IPS-18a (cell line): Measurements from ENCODE around the gene RTL5.
"Not testable (repeated sequence)": the region's sequence is repeated elsewhere in the genome, so short reads cannot be mapped to it uniquely, and the experiment has no call there.

Experiments
- H3K27ac ChIP-seq: one replicate; pipeline ENCODE4 v1.5.1; 2013; ENCODE audit warnings: low read length
- H3K27me3 ChIP-seq: one replicate; pipeline ENCODE4 v1.6.1; 2013; ENCODE audit warnings: mild to moderate bottlenecking, low read length; ENCODE audit not compliant: control insufficient read depth, insufficient read depth
- H3K36me3 ChIP-seq: one replicate; pipeline ENCODE4 v1.6.1; 2013; ENCODE audit warnings: low read depth, low read length; ENCODE audit not compliant: control insufficient read depth
- H3K4me1 ChIP-seq: one replicate; pipeline ENCODE4 v1.6.1; 2013; ENCODE audit warnings: low read depth, low read length; ENCODE audit not compliant: control insufficient read depth
- H3K4me3 ChIP-seq: one replicate; pipeline ENCODE4 v1.5.1; 2013; ENCODE audit warnings: low read length
- H3K9ac ChIP-seq: one replicate; pipeline ENCODE4 v1.6.1; 2013; ENCODE audit warnings: mild to moderate bottlenecking, low read length, moderate library complexity
- H3K9me3 ChIP-seq: one replicate; pipeline ENCODE4 v1.6.1; 2013; ENCODE audit warnings: low read depth, low read length; ENCODE audit not compliant: control insufficient read depth

RTL5 gene

GRCh38 chrX:72131317-72132294, at the start of gene RTL5:
Gene RTL5 (minus strand): TSS chrX:72131915.
- Histone ChIP-seq H3K4me3 (peak within 1 kb of the TSS; percentile 43), H3K27ac (no peak within 1 kb of the TSS), H3K27me3 (peaks cover 55% of the 10 kb centered on the region), H3K36me3 (no peaks in the 10 kb centered on the region), H3K9me3 (peaks cover 8% of the 10 kb centered on the region), H3K4me1 (no peaks in the 10 kb centered on the region), H3K9ac (no peak within 1 kb of the TSS)

GRCh38 chrX:72180539-72180938, 48.8 kb upstream of the RTL5 start:
- Histone ChIP-seq H3K27me3 (no peaks in the 10 kb centered on the region), H3K27ac (peak overlapping the region; percentile 14), H3K4me3 (peak overlapping the region; percentile 95), H3K9ac (peak overlapping the region; percentile 68), H3K9me3 (peaks cover 5% of the 10 kb centered on the region), H3K36me3 (no peaks in the 10 kb centered on the region), H3K4me1 (no peaks in the 10 kb centered on the region)

GRCh38 chrX:72176981-72177380, 45.3 kb upstream of the RTL5 start:
- H3K9ac ChIP-seq, result no peak overlapping the region
- H3K4me1 ChIP-seq, result no peaks in the 10 kb centered on the region
- H3K4me3 ChIP-seq, result no peak overlapping the region
- no peaks in the 10 kb centered on the region for H3K36me3 ChIP-seq
- no peak overlapping the region for H3K27ac ChIP-seq
- H3K9me3 ChIP-seq, result peaks cover 9% of the 10 kb centered on the region
- H3K27me3 ChIP-seq, result no peaks in the 10 kb centered on the region

- not testable (repeated sequence) for H3K4me1 ChIP-seq, H3K36me3 ChIP-seq
Measured at GRCh38 chrX:72176289-72176688, 44.6 kb upstream of the RTL5 start.

GRCh38 chrX:72169008-72169728, 37.5 kb upstream of the RTL5 start:
- H3K27me3 ChIP-seq, result no peaks in the 10 kb centered on the region
- no peaks in the 10 kb centered on the region for H3K36me3 ChIP-seq
- no peak overlapping the region for H3K4me3 ChIP-seq
- H3K9ac ChIP-seq, result no peak overlapping the region
- H3K9me3 ChIP-seq, result peaks cover 3% of the 10 kb centered on the region
- no peak overlapping the region for H3K27ac ChIP-seq
- H3K4me1 ChIP-seq, result no peaks in the 10 kb centered on the region

More at GRCh38 chrX:72176289-72176688, 44.6 kb upstream of the RTL5 start:
- H3K4me3 ChIP-seq, H3K27me3 ChIP-seq, H3K27ac ChIP-seq, H3K9ac ChIP-seq: not testable (repeated sequence)
- peaks cover 11% of the 10 kb centered on the region for H3K9me3 ChIP-seq

GRCh38 chrX:72165551-72165950, 33.8 kb upstream of the RTL5 start:
- Histone ChIP-seq H3K4me3 (no peak overlapping the region), H3K27ac (no peak overlapping the region), H3K4me1 (no peaks in the 10 kb centered on the region), H3K27me3 (no peaks in the 10 kb centered on the region), H3K9ac (no peak overlapping the region), H3K36me3 (no peaks in the 10 kb centered on the region), H3K9me3 (no peaks in the 10 kb centered on the region)

GRCh38 chrX:72159769-72160168, 28.1 kb upstream of the RTL5 start:
- Histone ChIP-seq H3K4me1 (no peaks in the 10 kb centered on the region), H3K4me3 (no peak overlapping the region), H3K9me3 (peaks cover 6% of the 10 kb centered on the region), H3K27me3 (no peaks in the 10 kb centered on the region), H3K27ac (no peak overlapping the region), H3K36me3 (no peaks in the 10 kb centered on the region), H3K9ac (no peak overlapping the region)

- no peak overlapping the region for H3K4me3 ChIP-seq
- no peaks in the 10 kb centered on the region for H3K4me1 ChIP-seq
- H3K36me3 ChIP-seq, result no peaks in the 10 kb centered on the region
- H3K9me3 ChIP-seq, result peaks cover 8% of the 10 kb centered on the region
- H3K9ac ChIP-seq, result no peak overlapping the region
- H3K27me3 ChIP-seq, result no peaks in the 10 kb centered on the region
- no peak overlapping the region for H3K27ac ChIP-seq
Measured at GRCh38 chrX:72158773-72159172, 27.1 kb upstream of the RTL5 start.

GRCh38 chrX:72146527-72146926, 14.8 kb upstream of the RTL5 start:
- no peaks in the 10 kb centered on the region for H3K27me3 ChIP-seq
- no peak overlapping the region for H3K9ac ChIP-seq
- H3K36me3 ChIP-seq, result peaks cover 8% of the 10 kb centered on the region
- no peaks in the 10 kb centered on the region for H3K4me1 ChIP-seq
- no peak overlapping the region for H3K27ac ChIP-seq
- H3K4me3 ChIP-seq, result no peak overlapping the region
- H3K9me3 ChIP-seq, result peaks cover 19% of the 10 kb centered on the region

- Histone ChIP-seq H3K4me1 (no peaks in the 10 kb centered on the region), H3K9me3 (peaks cover 18% of the 10 kb centered on the region), H3K4me3 (no peak overlapping the region), H3K27ac (no peak overlapping the region), H3K27me3 (no peaks in the 10 kb centered on the region), H3K36me3 (peaks cover 8% of the 10 kb centered on the region), H3K9ac (no peak overlapping the region)
Measured at GRCh38 chrX:72145181-72145580, 13.5 kb upstream of the RTL5 start.

- Histone ChIP-seq H3K9me3 (peaks cover 24% of the 10 kb centered on the region), H3K36me3 (peaks cover 13% of the 10 kb centered on the region), H3K27me3 (no peaks in the 10 kb centered on the region), H3K4me3 (no peak overlapping the region), H3K27ac (no peak overlapping the region), H3K4me1 (no peaks in the 10 kb centered on the region), H3K9ac (no peak overlapping the region)
Measured at GRCh38 chrX:72143609-72143907, 11.8 kb upstream of the RTL5 start.
